ENCODE measurements around the gene MRAP.

The MRAP gene

GRCh38 chr21:32315511-32316281, 17.0 kb downstream of the MRAP start:
- TF ChIP-seq CTCF (conservative IDR thresholded peaks at IDR 0.05): no peak
- TF ChIP-seq ZFX (IDR thresholded peaks at IDR 0.05): no peak
- no peak overlapping the region for H3K27ac ChIP-seq

GRCh38 chr21:32316361-32317215, 17.9 kb downstream of the MRAP start:
- no peak overlapping the region for H3K27ac ChIP-seq
- TF ChIP-seq CTCF (conservative IDR thresholded peaks at IDR 0.05): no peak
- TF ChIP-seq ZFX (IDR thresholded peaks at IDR 0.05): no peak

DNA sequence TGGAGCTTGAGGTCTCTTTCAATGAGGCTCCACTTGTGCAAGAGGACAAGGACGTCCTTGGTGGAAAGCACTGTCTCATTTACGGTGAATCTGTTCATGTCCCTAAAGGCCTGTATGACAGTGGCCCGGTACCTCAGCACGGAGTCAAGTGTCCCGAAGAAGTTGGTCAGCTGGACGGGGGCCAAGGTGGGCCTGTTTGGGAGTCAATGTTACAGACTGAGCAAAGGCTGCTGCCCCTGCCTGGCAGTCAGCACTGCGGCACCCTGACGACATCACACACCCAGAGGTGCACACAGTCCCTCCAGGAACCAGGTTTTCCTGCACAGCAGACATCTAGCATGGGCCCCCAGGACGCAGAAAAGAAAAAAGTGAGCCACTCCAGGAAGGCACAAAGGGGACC, 19.1 kb downstream of the MRAP start:
- no peak for TF ChIP-seq CTCF (conservative IDR thresholded peaks at IDR 0.05)
- no peak overlapping the region for H3K27ac ChIP-seq

- TF ChIP-seq ZFX (IDR thresholded peaks at IDR 0.05) (no peak), CTCF (conservative IDR thresholded peaks at IDR 0.05) (no peak)
Measured at GRCh38 chr21:32319012-32319411, 20.4 kb downstream of the MRAP start.

GRCh38 chr21:32320059-32320458, 21.4 kb downstream of the MRAP start:
- no peak overlapping the region for H3K27ac ChIP-seq

More at GRCh38 chr21:32319012-32319411, 20.4 kb downstream of the MRAP start:
- H3K27ac ChIP-seq: no peak overlapping the region

GRCh38 chr21:32320726-32321125, 22.1 kb downstream of the MRAP start:
- TF ChIP-seq ZFX (IDR thresholded peaks at IDR 0.05) (no peak), CTCF (conservative IDR thresholded peaks at IDR 0.05) (no peak)
- H3K27ac ChIP-seq: no peak overlapping the region

More at GRCh38 chr21:32320059-32320458, 21.4 kb downstream of the MRAP start:
- TF ChIP-seq ZFX (IDR thresholded peaks at IDR 0.05) (no peak), CTCF (conservative IDR thresholded peaks at IDR 0.05) (no peak)

- TF ChIP-seq ZFX (IDR thresholded peaks at IDR 0.05): no peak
- no peak for TF ChIP-seq CTCF (conservative IDR thresholded peaks at IDR 0.05)
- H3K27ac ChIP-seq: no peak overlapping the region
Measured at GRCh38 chr21:32321480-32321879, 22.8 kb downstream of the MRAP start.
